Peyer's patch (tissue), 4 donors: Measurements from ENCODE around the gene PRSS53. TPM values are rescaled to one million over a fixed set of nuclear protein-coding genes. Genes with fewer than 3 reads are reported as not detected.
"Not testable (repeated sequence)": the region's sequence is repeated elsewhere in the genome, so short reads cannot be mapped to it uniquely, and the experiment has no call there.

ENCODE experiments used
- DNase-seq, 3 donors: peaks; one replicate each; pipeline ENCODE4 v3.0.0-alpha.2; 2017 to 2019
- H3K27ac ChIP-seq, 4 donors: fragments of 200-600 bp; sonication (generic); one replicate each; pipeline ENCODE4 v1.5.1; 2016 to 2019
- H3K27me3 ChIP-seq, 2 donors: fragments of 200-600 bp; sonication (generic); one replicate each; pipeline ENCODE4 v1.5.1; 2019
- H3K36me3 ChIP-seq, 3 donors: fragments of 200-600 bp; sonication (generic); one replicate each; pipeline ENCODE4 v1.5.1; 2016 to 2019
- H3K4me1 ChIP-seq, 4 donors: fragments of 200-600 bp; sonication (generic); one replicate each; pipeline ENCODE4 v1.5.1; 2016 to 2019
- H3K4me3 ChIP-seq, 4 donors: fragments of 200-600 bp; sonication (generic); 1 replicate in 3 of 4; 2 replicates in 1 of 4; pipeline ENCODE4 v1.5.1; 2016 to 2019; ENCODE audit warnings: mild to moderate bottlenecking in 1 of 4
- H3K9me3 ChIP-seq, 4 donors: fragments of 200-600 bp; sonication (generic); one replicate each; pipeline ENCODE4 v1.5.1; 2016 to 2019; ENCODE audit warnings: mild to moderate bottlenecking in 1 of 4
- POLR2A ChIP-seq, 2 donors: fragments of 450-650 bp; IDR thresholded peaks; one replicate each; pipeline ENCODE4 v1.5.1; 2017; ENCODE audit warnings: antibody characterized with exemption in 2 of 2, mild to moderate bottlenecking in 2 of 2, moderate library complexity in 2 of 2
- total RNA-seq, 4 donors: library from RNA; depleted of rRNA; stranded (reverse); fragments of >200 nt; gene quantifications; one replicate each; pipeline ENCODE4 v1.1.0, GENCODE V29; 2016
- TF ChIP-seq, protein P1 (sequence below), 6 experiments: fragments of 450-650 bp in 4 of 6; fragments of 200-600 bp in 2 of 6; sonication (generic) in 1 of 6; IDR thresholded peaks; one replicate each; pipeline ENCODE4 v1.5.1; 2017 to 2019; ENCODE audit warnings: antibody characterized with exemption in 6 of 6, mild to moderate bottlenecking in 3 of 6, moderate library complexity in 1 of 6

Gene PRSS53
- total RNA-seq, 4 donors from 2014 or later: 6.8 to 18.4 (median 12.0) TPM

DNA sequence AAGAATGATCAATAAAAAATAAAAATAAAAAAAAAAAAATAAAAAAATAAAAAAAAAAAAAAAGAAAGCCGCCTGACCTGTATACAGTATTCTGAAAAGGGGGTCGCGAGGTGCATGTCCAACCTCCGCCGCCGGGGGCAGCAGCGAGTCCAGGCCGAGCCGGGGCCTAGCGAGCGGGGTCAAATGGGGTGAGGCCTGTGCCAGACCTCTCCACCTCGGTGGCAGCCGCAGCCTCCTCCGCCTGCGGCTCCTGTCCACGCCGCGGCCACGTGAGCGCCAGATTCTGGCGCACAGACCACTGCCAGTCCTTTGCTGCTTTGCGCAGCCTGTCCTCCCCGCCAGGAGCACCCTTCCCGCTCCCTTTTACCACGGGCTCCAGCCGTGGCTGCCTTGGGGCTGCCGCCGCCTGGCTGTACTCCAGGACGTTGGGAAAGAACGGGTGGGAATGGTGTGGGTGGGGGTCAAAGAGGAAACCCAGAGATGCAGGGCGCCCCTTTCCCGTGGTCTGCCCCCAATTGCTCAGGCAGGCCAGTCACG, 17.0 kb upstream of the PRSS53 start:
- Histone ChIP-seq H3K36me3 (peaks cover 0 to 13% (median 0%) of the 10 kb centered on the region in 3 donors), H3K27ac (peak overlapping the region in 3 of 4 donors; percentile 23 to 46 (median 32)), H3K9me3 (no peaks in the 10 kb centered on the region), H3K4me3 (peak overlapping the region in 1 of 4 donors; percentile 25), H3K27me3 (no peaks in the 10 kb centered on the region), H3K4me1 (peaks cover 0 to 19% (median 11%) of the 10 kb centered on the region in 4 donors)
- peak; percentile 83 to 92 (median 89) for DNase-seq
- no peak for TF ChIP-seq POLR2A (IDR thresholded peaks at IDR 0.05)
- TF ChIP-seq, protein P1, sequence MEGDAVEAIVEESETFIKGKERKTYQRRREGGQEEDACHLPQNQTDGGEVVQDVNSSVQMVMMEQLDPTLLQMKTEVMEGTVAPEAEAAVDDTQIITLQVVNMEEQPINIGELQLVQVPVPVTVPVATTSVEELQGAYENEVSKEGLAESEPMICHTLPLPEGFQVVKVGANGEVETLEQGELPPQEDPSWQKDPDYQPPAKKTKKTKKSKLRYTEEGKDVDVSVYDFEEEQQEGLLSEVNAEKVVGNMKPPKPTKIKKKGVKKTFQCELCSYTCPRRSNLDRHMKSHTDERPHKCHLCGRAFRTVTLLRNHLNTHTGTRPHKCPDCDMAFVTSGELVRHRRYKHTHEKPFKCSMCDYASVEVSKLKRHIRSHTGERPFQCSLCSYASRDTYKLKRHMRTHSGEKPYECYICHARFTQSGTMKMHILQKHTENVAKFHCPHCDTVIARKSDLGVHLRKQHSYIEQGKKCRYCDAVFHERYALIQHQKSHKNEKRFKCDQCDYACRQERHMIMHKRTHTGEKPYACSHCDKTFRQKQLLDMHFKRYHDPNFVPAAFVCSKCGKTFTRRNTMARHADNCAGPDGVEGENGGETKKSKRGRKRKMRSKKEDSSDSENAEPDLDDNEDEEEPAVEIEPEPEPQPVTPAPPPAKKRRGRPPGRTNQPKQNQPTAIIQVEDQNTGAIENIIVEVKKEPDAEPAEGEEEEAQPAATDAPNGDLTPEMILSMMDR (IDR thresholded peaks at IDR 0.05): peak; percentile 76 to 86 (median 82)

DNA sequence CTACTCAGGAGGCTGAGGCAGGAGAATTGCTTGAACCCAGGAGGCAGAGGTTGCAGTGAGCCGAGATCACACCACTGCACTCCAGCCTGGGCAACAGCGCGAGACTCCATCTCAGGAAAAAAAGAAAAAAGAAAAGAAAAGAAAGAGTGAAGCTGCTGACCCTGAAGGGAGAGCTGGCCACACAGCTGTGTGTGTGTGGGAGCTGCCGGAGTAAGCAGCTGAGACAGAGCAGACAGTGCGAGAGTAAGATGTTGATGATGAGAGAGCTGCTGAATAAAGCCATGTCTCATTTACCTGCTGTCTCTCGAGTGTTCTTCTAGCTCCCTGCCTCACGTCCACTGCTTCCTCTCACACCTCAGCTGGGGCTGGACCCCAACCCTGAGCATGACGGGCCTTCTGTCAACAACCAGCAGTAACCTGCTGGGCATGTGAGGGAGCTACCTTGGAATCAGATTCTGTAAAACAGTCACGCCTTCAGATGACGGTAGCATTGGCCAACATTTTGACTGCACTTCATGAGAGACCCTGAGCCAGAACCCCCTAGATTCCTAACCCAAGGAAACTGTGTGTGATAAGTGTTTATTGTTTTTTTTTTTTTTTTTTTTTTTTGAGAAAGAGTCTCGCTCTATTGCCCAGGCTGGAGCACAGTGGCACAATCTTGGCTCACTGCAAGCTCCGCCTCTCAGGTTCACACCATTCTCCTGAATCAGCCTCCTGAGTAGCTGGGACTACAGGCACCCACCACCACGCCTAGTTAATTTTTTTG, 12.3 kb upstream of the PRSS53 start:
- not testable (repeated sequence) for H3K36me3 ChIP-seq, H3K4me1 ChIP-seq, H3K27ac ChIP-seq, H3K4me3 ChIP-seq, DNase-seq, H3K27me3 ChIP-seq, H3K9me3 ChIP-seq

GRCh38 chr16:31099860-31100638, 11.3 kb upstream of the PRSS53 start:
- Histone ChIP-seq H3K4me1 (peaks cover 0 to 12% (median 7%) of the 10 kb centered on the region in 4 donors), H3K27me3 (no peaks in the 10 kb centered on the region), H3K9me3 (no peaks in the 10 kb centered on the region), H3K36me3 (no peaks in the 10 kb centered on the region), H3K4me3 (no peak overlapping the region), H3K27ac (no peak overlapping the region)
- DNase-seq: peak in 1 of 3 donors; percentile 47
- TF ChIP-seq, protein P1 (IDR thresholded peaks at IDR 0.05): no peak
- no peak for TF ChIP-seq POLR2A (IDR thresholded peaks at IDR 0.05)

- H3K27me3 ChIP-seq: no peaks in the 10 kb centered on the region
- peak; percentile 74 to 91 for TF ChIP-seq POLR2A (IDR thresholded peaks at IDR 0.05)
- TF ChIP-seq, protein P1 (IDR thresholded peaks at IDR 0.05): peak in 2 of 6 experiments; percentile 20 to 26
- H3K36me3 ChIP-seq: peaks cover 0 to 19% (median 0%) of the 10 kb centered on the region in 3 donors
- peak within 1 kb of the TSS; percentile 85 to 91 (median 88) for H3K27ac ChIP-seq
- peaks cover 0 to 19% (median 13%) of the 10 kb centered on the region in 4 donors for H3K4me1 ChIP-seq
- peak within 1 kb of the TSS; percentile 70 to 79 (median 74) for H3K4me3 ChIP-seq
- DNase-seq: peak; percentile 89 to 97 (median 96)
- H3K9me3 ChIP-seq: no peaks in the 10 kb centered on the region
Observed at GRCh38 chr16:31094424-31095120, 5.8 kb upstream of the PRSS53 start, which contains the start of gene VKORC1. Gene VKORC1, minus strand, starts transcription at chr16:31094797. Its CDS starts 68 bp downstream, at chr16:31094729.

DNA sequence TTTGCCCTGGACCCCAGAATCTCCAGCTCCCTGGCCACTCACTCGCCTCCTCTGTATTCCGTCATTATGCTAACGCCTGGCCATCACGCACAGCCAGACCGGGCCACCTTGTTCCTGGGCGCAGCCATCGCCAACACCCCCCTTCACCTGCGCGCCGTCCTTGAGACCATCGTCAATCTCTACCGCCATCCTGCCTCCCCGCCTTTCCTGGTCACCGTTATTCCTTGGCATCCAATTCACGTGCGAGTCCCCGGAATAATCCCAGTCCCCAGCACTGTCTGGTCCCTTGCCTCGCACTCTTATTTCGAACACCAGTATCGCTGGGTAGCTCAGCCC, 5.3 kb upstream of the PRSS53 start:
- H3K27me3 ChIP-seq: no peaks in the 10 kb centered on the region
- H3K27ac ChIP-seq: peak overlapping the region; percentile 85 to 91 (median 88)
- TF ChIP-seq POLR2A (IDR thresholded peaks at IDR 0.05): no peak
- TF ChIP-seq, protein P1 (IDR thresholded peaks at IDR 0.05): no peak
- DNase-seq: peak in 1 of 3 donors; percentile 51
- peak overlapping the region; percentile 70 to 79 (median 74) for H3K4me3 ChIP-seq
- peaks cover 0 to 19% (median 13%) of the 10 kb centered on the region in 4 donors for H3K4me1 ChIP-seq
- H3K36me3 ChIP-seq: peaks cover 0 to 24% (median 0%) of the 10 kb centered on the region in 3 donors
- H3K9me3 ChIP-seq: no peaks in the 10 kb centered on the region
